ENCODE results near the gene EXOC3L2. TPM values are rescaled to one million over a fixed set of nuclear protein-coding genes. Genes with fewer than 3 reads are reported as not detected.
A peak's percentile ranks its signal among the peaks of the same experiment; 100 is the strongest.

Gene EXOC3L2
- total and polyA plus RNA-seq, 2 experiments from 2014 or later: 1.3 TPM; not detected in 1

GRCh38 chr19:45218426-45218825, 26.8 kb downstream of the EXOC3L2 start:
- TF ChIP-seq EZH2phosphoT487 (IDR thresholded peaks at IDR 0.05; ENCODE audit: low read depth, severe bottlenecking, unreplicated experiment): no peak
- no peak for TF ChIP-seq EZH2 (IDR thresholded peaks at IDR 0.05; ENCODE audit: borderline replicate concordance)
- TF ChIP-seq CTCF (IDR thresholded peaks at IDR 0.05; ENCODE audit: poor library complexity): no peak
- Histone ChIP-seq H3K9me3 (ENCODE audit: low read depth) (no peaks in the 10 kb centered on the region), H3K27ac (no peak overlapping the region), H3K9me2 (replicated peaks; ENCODE audit: insufficient read depth) (no peaks in the 10 kb centered on the region), H4K20me1 (ENCODE audit: insufficient read depth, poor library complexity, severe bottlenecking) (no peaks in the 10 kb centered on the region), H3K4me3 (no peak overlapping the region), H3K4me2 (no peak overlapping the region), H3K36me3 (replicated peaks; ENCODE audit: insufficient read depth, low read depth) (no peaks in the 10 kb centered on the region), H3K4me1 (ENCODE audit: insufficient read depth) (peaks cover 8% of the 10 kb centered on the region), H2AFZ (no peak overlapping the region), H3K27me3 (peaks cover 84% of the 10 kb centered on the region), H3K79me2 (no peaks in the 10 kb centered on the region)
- WGBS (ENCODE audit: low lambda C conversion rate, missing lambda C conversion rate): 65% methylated on average over 4 of the region's 4 CpGs
- DNase-seq (ENCODE audit: low spot score): no peak

- 40% methylated on average over 7 of the region's 14 CpGs for WGBS (ENCODE audit: low lambda C conversion rate, missing lambda C conversion rate)
- no peaks in the 10 kb centered on the region for H4K20me1 ChIP-seq (ENCODE audit: insufficient read depth, poor library complexity, severe bottlenecking)
- no peak for DNase-seq (ENCODE audit: low spot score)
- H3K36me3 ChIP-seq (replicated peaks; ENCODE audit: insufficient read depth, low read depth): no peaks in the 10 kb centered on the region
- TF ChIP-seq EZH2phosphoT487 (IDR thresholded peaks at IDR 0.05; ENCODE audit: low read depth, severe bottlenecking, unreplicated experiment) (no peak), EZH2 (IDR thresholded peaks at IDR 0.05; ENCODE audit: borderline replicate concordance) (no peak), CTCF (IDR thresholded peaks at IDR 0.05; ENCODE audit: poor library complexity) (no peak)
- H3K9me2 ChIP-seq (replicated peaks; ENCODE audit: insufficient read depth): no peaks in the 10 kb centered on the region
- peaks cover 8% of the 10 kb centered on the region for H3K4me1 ChIP-seq (ENCODE audit: insufficient read depth)
- H3K9me3 ChIP-seq (ENCODE audit: low read depth): no peaks in the 10 kb centered on the region
- H3K79me2 ChIP-seq: no peaks in the 10 kb centered on the region
- peak overlapping the region; percentile 78 for H3K4me2 ChIP-seq
- peaks cover 84% of the 10 kb centered on the region for H3K27me3 ChIP-seq
- no peak overlapping the region for H3K4me3 ChIP-seq
- no peak overlapping the region for H3K27ac ChIP-seq
- no peak overlapping the region for H2AFZ ChIP-seq
Observed at GRCh38 chr19:45217957-45218334, 27.3 kb downstream of the EXOC3L2 start.

- no peak overlapping the region for H3K4me3 ChIP-seq
- peaks cover 79% of the 10 kb centered on the region for H3K27me3 ChIP-seq
- 5% methylated on average over 29 of the region's 46 CpGs for WGBS (ENCODE audit: low lambda C conversion rate, missing lambda C conversion rate)
- no peaks in the 10 kb centered on the region for H3K79me2 ChIP-seq
- H3K4me1 ChIP-seq (ENCODE audit: insufficient read depth): peaks cover 8% of the 10 kb centered on the region
- no peak overlapping the region for H3K27ac ChIP-seq
- H3K36me3 ChIP-seq (replicated peaks; ENCODE audit: insufficient read depth, low read depth): no peaks in the 10 kb centered on the region
- TF ChIP-seq CTCF (IDR thresholded peaks at IDR 0.05; ENCODE audit: poor library complexity) (no peak), EZH2phosphoT487 (IDR thresholded peaks at IDR 0.05; ENCODE audit: low read depth, severe bottlenecking, unreplicated experiment) (peak; percentile 88), EZH2 (IDR thresholded peaks at IDR 0.05; ENCODE audit: borderline replicate concordance) (peak; percentile 96)
- no peak overlapping the region for H2AFZ ChIP-seq
- no peaks in the 10 kb centered on the region for H4K20me1 ChIP-seq (ENCODE audit: insufficient read depth, poor library complexity, severe bottlenecking)
- H3K4me2 ChIP-seq: peak overlapping the region; percentile 78
- H3K9me3 ChIP-seq (ENCODE audit: low read depth): no peaks in the 10 kb centered on the region
- no peaks in the 10 kb centered on the region for H3K9me2 ChIP-seq (replicated peaks; ENCODE audit: insufficient read depth)
- DNase-seq (ENCODE audit: low spot score): peak; percentile 30
Observed at GRCh38 chr19:45217193-45217956, 27.8 kb downstream of the EXOC3L2 start.

Data from hepatocyte (in vitro differentiated cells).